GM12878 (cell line): ENCODE measurements around the gene TYROBP. TPM values are rescaled to one million over a fixed set of nuclear protein-coding genes. Genes with fewer than 3 reads are reported as not detected.

Experiments
- ATAC-seq: fragments of 200-7000 bp; cut with Tn5 transposase; 3 replicates; pipeline ENCODE4 v1.9.1; 2020; ENCODE audit warnings: mild to moderate bottlenecking, moderate library complexity
- BruUV-seq: library from RNA; stranded (reverse); fragments of 400-500 nt; replicated peaks from 2 replicates; lab custom pipeline; 2021; lab: Mats Ljungman, UMichigan
- CTCF ChIA-PET: fragments of 300-600 bp; sonication (Branson Sonifier 250); formaldehyde crosslinking; extraction: SDS; loops from one replicate; lab custom pipeline; 2021; ENCODE audit warnings: inconsistent platforms; lab: Yijun Ruan, JAX
- POLR2A ChIA-PET: fragments of 350-600 bp; formaldehyde crosslinking; extraction: SDS; loops from one replicate; lab custom pipeline; 2021; ENCODE audit warnings: inconsistent platforms; lab: Charles Lee
- RAD21 ChIA-PET: fragments of 300-600 bp; sonication (Branson Sonifier 250); formaldehyde crosslinking; loops from one replicate; lab custom pipeline; 2023; ENCODE audit warnings: antibody characterized with exemption; ENCODE audit not compliant: unreplicated experiment; lab: Charles Lee
- SMC1A ChIA-PET: fragments of 300-600 bp; sonication (Branson Sonifier 250); formaldehyde crosslinking; loops from one replicate; lab custom pipeline; 2023; ENCODE audit not compliant: unreplicated experiment, uncharacterized antibody; lab: Charles Lee
- DNase-seq: peaks from one replicate; pipeline ENCODE4 v3.0.0-alpha.2; 2011; ENCODE audit warnings: low read depth, low spot score
- FAIRE-seq: peaks from 3 replicates; lab custom pipeline; 2011; peaks lifted over from hg19 to GRCh38; lab: Jason Lieb, UNC
- H2AFZ ChIP-seq: 2 replicates; pipeline ENCODE4 v1.6.0; 2011; ENCODE audit warnings: low read depth, low read length, control low read depth; ENCODE audit not compliant: control insufficient read depth
- H3K27ac ChIP-seq: 2 replicates; pipeline ENCODE4 v1.5.1; 2011; ENCODE audit warnings: control low read depth; ENCODE audit not compliant: control insufficient read depth, insufficient read depth
- H3K27me3 ChIP-seq, 2 experiments: replicated peaks in 1 of 2; 2 replicates each; pipeline versions ENCODE4 v1.6.0 to v1.6.1; 2011; ENCODE audit warnings: low read length in 1 of 2; ENCODE audit not compliant: control insufficient read depth in 2 of 2, insufficient read depth in 2 of 2
- H3K36me3 ChIP-seq, 2 experiments: 2 replicates each; pipeline ENCODE4 v1.5.1; 2011; ENCODE audit warnings: low read length in 1 of 2; ENCODE audit not compliant: control insufficient read depth in 2 of 2, insufficient read depth in 2 of 2
- H3K4me1 ChIP-seq: 2 replicates; pipeline ENCODE4 v1.6.1; 2011; ENCODE audit warnings: mild to moderate bottlenecking, low read length, moderate library complexity, mixed read lengths; ENCODE audit not compliant: control insufficient read depth, insufficient read depth
- H3K4me2 ChIP-seq: 2 replicates; pipeline ENCODE4 v1.6.0; 2011; ENCODE audit warnings: control low read depth; ENCODE audit not compliant: control insufficient read depth, insufficient read depth
- H3K4me3 ChIP-seq: fragments of 200-600 bp; sonication (generic); 2 replicates; pipeline ENCODE4 v1.5.1; 2016
- H3K79me2 ChIP-seq: 2 replicates; pipeline ENCODE4 v1.6.0; 2011; ENCODE audit warnings: low read length; ENCODE audit not compliant: control insufficient read depth, insufficient read depth
- H3K9ac ChIP-seq: 2 replicates; pipeline ENCODE4 v1.8.0; 2011; ENCODE audit warnings: low read length, control low read depth, mixed read lengths; ENCODE audit not compliant: control insufficient read depth, insufficient read depth
- H3K9me3 ChIP-seq: replicated peaks from 3 replicates; pipeline ENCODE4 v1.5.1; 2011; ENCODE audit warnings: mild to moderate bottlenecking, low read length; ENCODE audit not compliant: control insufficient read depth, insufficient read depth
- H4K20me1 ChIP-seq: 2 replicates; pipeline ENCODE4 v1.6.0; 2011; ENCODE audit not compliant: control insufficient read depth, insufficient read depth
- BHLHE40 ChIP-seq, 2 experiments: fragments of 450-650 bp in 1 of 2; IDR thresholded peaks; 2 replicates each; pipeline ENCODE4 v1.6.1; 2011 to 2017; ENCODE audit warnings: low read depth in 2 of 2, borderline replicate concordance in 1 of 2, improper control_type of control experiment in 1 of 2, low read length in 1 of 2, mild to moderate bottlenecking in 1 of 2
- BMI1 ChIP-seq: fragments of 450-650 bp; IDR thresholded peaks from 2 replicates; pipeline ENCODE4 v1.6.1; 2016; ENCODE audit warnings: mild to moderate bottlenecking, moderate library complexity, borderline replicate concordance
- CREB1 ChIP-seq: IDR thresholded peaks from 2 replicates; pipeline ENCODE4 v1.6.1; 2012; ENCODE audit warnings: low read depth, mild to moderate bottlenecking, inconsistent platforms
- EP300 ChIP-seq, 2 experiments: fragments of 150-350 bp in 1 of 2; IDR thresholded peaks; 2 replicates each; pipeline ENCODE4 v1.6.1; 2011 to 2012; ENCODE audit warnings: low read depth in 2 of 2, low read length in 2 of 2, borderline replicate concordance in 1 of 2, improper control_type of control experiment in 1 of 2, inconsistent platforms in 1 of 2; ENCODE audit not compliant: control insufficient read depth in 1 of 2
- FOXK2 ChIP-seq: fragments of 450-650 bp; IDR thresholded peaks from 2 replicates; pipeline ENCODE4 v1.6.1; 2017; ENCODE audit warnings: mild to moderate bottlenecking, moderate library complexity
- FOXM1 ChIP-seq: IDR thresholded peaks from 2 replicates; pipeline ENCODE4 v1.6.1; 2012; ENCODE audit warnings: low read depth, mild to moderate bottlenecking, inconsistent platforms, low read length, moderate library complexity
- MEF2B ChIP-seq: fragments of 450-650 bp; IDR thresholded peaks from 2 replicates; pipeline ENCODE4 v1.6.1; 2018; ENCODE audit warnings: mild to moderate bottlenecking, moderate library complexity; ENCODE audit not compliant: partially characterized antibody, poor library complexity, severe bottlenecking
- NBN ChIP-seq: fragments of 450-650 bp; IDR thresholded peaks from 2 replicates; pipeline ENCODE4 v1.6.1; 2016
- NR2F1 ChIP-seq: fragments of 450-650 bp; conservative IDR thresholded peaks from 2 replicates; pipeline ENCODE4 v1.6.1; 2017; ENCODE audit warnings: mild to moderate bottlenecking
- RAD51 ChIP-seq: fragments of 450-650 bp; IDR thresholded peaks from 2 replicates; pipeline ENCODE4 v1.6.1; 2016; ENCODE audit warnings: moderate library complexity, mild to moderate bottlenecking, inconsistent platforms
- RB1 ChIP-seq: fragments of 450-650 bp; formaldehyde crosslinking; IDR thresholded peaks from 2 replicates; pipeline ENCODE4 v1.6.1; 2017; ENCODE audit warnings: mild to moderate bottlenecking, borderline replicate concordance
- RUNX3 ChIP-seq: IDR thresholded peaks from 2 replicates; pipeline ENCODE4 v1.6.1; 2012; ENCODE audit warnings: low read length, inconsistent platforms
- SP1 ChIP-seq: IDR thresholded peaks from one replicate; pipeline ENCODE4 v1.6.1; 2011; ENCODE audit warnings: low read depth, low read length
- STAT3 ChIP-seq: IDR thresholded peaks from 2 replicates; pipeline ENCODE4 v1.6.1; 2011; ENCODE audit warnings: low read depth, low read length, improper control_type of control experiment
- ZNF274 ChIP-seq: IDR thresholded peaks from one replicate; pipeline ENCODE4 v1.8.0; 2011; ENCODE audit not compliant: insufficient read length, insufficient read depth
- ZNF384 ChIP-seq: IDR thresholded peaks from 2 replicates; pipeline ENCODE4 v1.6.1; 2012; ENCODE audit warnings: low read depth, mild to moderate bottlenecking, low read length, improper control_type of control experiment, borderline replicate concordance
- ZNF622 ChIP-seq: fragments of 450-650 bp; IDR thresholded peaks from 2 replicates; pipeline ENCODE4 v1.6.1; 2017; ENCODE audit warnings: mild to moderate bottlenecking, inconsistent platforms
- WGBS: methylation state at CpG from one replicate; pipeline ENCODE4 v1.1.6; 2016; ENCODE audit warnings: low lambda C conversion rate; ENCODE audit not compliant: insufficient replicate concordance, insufficient coverage; ENCODE audit errors: missing lambda C conversion rate; 5-methylcytosine and 5-hydroxymethylcytosine counted together
- in situ Hi-C: fragments of 300-500 bp; cut with MboI; formaldehyde crosslinking; loops from 9 replicates; pipeline ENCODE4 v1.14.3; 2018; ENCODE audit warnings: mixed read lengths
- intact Hi-C: fragments of 100-400 bp; cut with micrococcal nuclease; formaldehyde crosslinking; loops from one replicate; pipeline ENCODE4 v1.14.2; 2022; ENCODE audit not compliant: unreplicated experiment
- polyA plus RNA-seq, 11 experiments: library from polyadenylated mRNA; depleted of rRNA in 4 of 11; unstranded in 6 of 11; stranded (reverse) in 5 of 11; fragments of >200 nt; fragmentation: Nextera tagmentation in 4 of 11; fragmentation: Illumina TruSeq in 1 of 11; extraction: Ambion mirVana in 4 of 11; extraction: Trizol in 1 of 11; gene quantifications; 1 replicate in 1 of 11; 2 replicates in 10 of 11; pipeline versions ENCODE4 v1.2.1 to v1.2.3, GENCODE V29; 2011 to 2016; ENCODE audit warnings: inconsistent platforms in 2 of 11, missing spikeins in 2 of 11, low read depth in 1 of 11
- total RNA-seq, 4 experiments: library from RNA; depleted of rRNA in 3 of 4; stranded (reverse); fragments of >200 nt in 3 of 4; fragmentation: Illumina TruSeq in 1 of 4; extraction: Trizol in 1 of 4; gene quantifications; 2 replicates each; pipeline versions ENCODE4 v1.2.1 to v1.2.3, GENCODE V29; 2013 to 2021
- TF ChIP-seq, protein P1 (sequence below): IDR thresholded peaks from 2 replicates; pipeline ENCODE4 v1.6.1; 2012; ENCODE audit warnings: low read length, inconsistent platforms
- TF ChIP-seq, protein P2 (sequence below): fragments of 450-650 bp; IDR thresholded peaks from 2 replicates; pipeline ENCODE4 v1.6.1; 2018; ENCODE audit warnings: mild to moderate bottlenecking, low read depth, moderate library complexity; ENCODE audit not compliant: partially characterized antibody
- TF ChIP-seq, protein P3 (sequence below): IDR thresholded peaks from 2 replicates; pipeline ENCODE4 v1.6.1; 2011; ENCODE audit warnings: borderline replicate concordance, low read depth, mild to moderate bottlenecking, moderate library complexity, mixed read lengths, low read length; ENCODE audit not compliant: insufficient read depth; ENCODE audit errors: extremely low read length

The TYROBP gene
- total and polyA plus RNA-seq, 10 of the 15 experiments (the other 5 are each of a cell fraction or from before 2014, with no cell fraction given): 0.33 to 2.4 (median 0.58) TPM; not detected in 2

DNA sequence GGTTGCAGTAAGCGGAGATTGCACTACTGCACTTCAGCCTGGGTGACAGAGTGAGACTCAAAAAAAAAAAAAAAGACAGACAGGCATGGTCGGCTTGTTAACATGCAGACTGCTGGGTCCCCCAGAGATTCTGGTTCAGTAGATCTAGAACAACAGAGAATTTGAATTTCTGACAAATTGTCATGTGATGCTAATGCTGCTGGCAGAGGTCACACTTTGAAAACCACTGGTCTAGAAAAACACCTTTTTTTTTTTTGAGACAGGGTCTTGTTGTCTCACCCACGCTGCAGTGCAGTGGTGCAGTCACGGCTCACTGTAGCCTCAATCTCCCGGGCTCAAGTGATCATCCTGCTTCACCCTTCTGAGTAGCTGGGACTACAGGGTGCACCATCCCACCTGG, 20.4 kb upstream of the TYROBP start:
- ChIA-PET RAD21 (interaction anchor here (1.1 to 3.8 kb wide), 5 partner anchors 15 to 187 kb away, joined by 3 to 37 read pairs (median 4); partner anchors contain the start of gene NFKBID), POLR2A (interaction anchor here (1.1 to 4.3 kb wide), 8 partner anchors 14 to 234 kb away, joined by 3 to 48 read pairs (median 4); partner anchors contain the start of gene NFKBID), CTCF (interaction anchor here (1.6 to 7.0 kb wide), 3 partner anchors 12 to 46 kb away, joined by 3 to 145 read pairs (median 13); no protein-coding TSS in a partner anchor), SMC1A (interaction anchor here (0.6 to 4.5 kb wide), 8 partner anchors 13 to 418 kb away, joined by 3 to 90 read pairs (median 5); partner anchors contain the start of gene LIN37)
- Histone ChIP-seq H4K20me1 (no peaks in the 10 kb centered on the region), H3K4me1 (peaks cover 15% of the 10 kb centered on the region), H3K36me3 (no peaks in the 10 kb centered on the region), H3K27ac (no peak overlapping the region), H2AFZ (peak overlapping the region; percentile 54), H3K27me3 (no peaks in the 10 kb centered on the region), H3K4me2 (peak overlapping the region; percentile 59), H3K79me2 (no peaks in the 10 kb centered on the region), H3K4me3 (no peak overlapping the region), H3K9me3 (peaks cover 5% of the 10 kb centered on the region; the same call in 2 of the 3 replicates), H3K9ac (no peak overlapping the region)
- intact Hi-C loops: no loop called here
- BruUV-seq: no TSS peak
- ATAC-seq (no peak), FAIRE-seq (no peak), DNase-seq (no peak)
- in situ Hi-C loops: no loop called here
- WGBS: 13% methylated on average over 5 of the region's 5 CpGs
- peak; percentile 66 for TF ChIP-seq NR2F1
- no peak for TF ChIP-seq EP300 (IDR thresholded peaks at IDR 0.05; ENCODE audit: borderline replicate concordance in 1 of 2, control insufficient read depth in 1 of 2, low read depth in 2 of 2, low read length in 2 of 2)
- TF ChIP-seq, protein P1, sequence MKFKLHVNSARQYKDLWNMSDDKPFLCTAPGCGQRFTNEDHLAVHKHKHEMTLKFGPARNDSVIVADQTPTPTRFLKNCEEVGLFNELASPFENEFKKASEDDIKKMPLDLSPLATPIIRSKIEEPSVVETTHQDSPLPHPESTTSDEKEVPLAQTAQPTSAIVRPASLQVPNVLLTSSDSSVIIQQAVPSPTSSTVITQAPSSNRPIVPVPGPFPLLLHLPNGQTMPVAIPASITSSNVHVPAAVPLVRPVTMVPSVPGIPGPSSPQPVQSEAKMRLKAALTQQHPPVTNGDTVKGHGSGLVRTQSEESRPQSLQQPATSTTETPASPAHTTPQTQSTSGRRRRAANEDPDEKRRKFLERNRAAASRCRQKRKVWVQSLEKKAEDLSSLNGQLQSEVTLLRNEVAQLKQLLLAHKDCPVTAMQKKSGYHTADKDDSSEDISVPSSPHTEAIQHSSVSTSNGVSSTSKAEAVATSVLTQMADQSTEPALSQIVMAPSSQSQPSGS: no peak
- TF ChIP-seq MEF2B: peak; percentile 17
- TF ChIP-seq FOXM1: no peak
- TF ChIP-seq CREB1: no peak
- no peak for TF ChIP-seq ZNF274
- TF ChIP-seq RUNX3: peak; percentile 34; the same call in 1 of the 2 replicates
- no peak for TF ChIP-seq STAT3
- TF ChIP-seq NBN: peak; percentile 45; the same call in 1 of the 2 replicates
- no peak for TF ChIP-seq RB1
- TF ChIP-seq, protein P2, sequence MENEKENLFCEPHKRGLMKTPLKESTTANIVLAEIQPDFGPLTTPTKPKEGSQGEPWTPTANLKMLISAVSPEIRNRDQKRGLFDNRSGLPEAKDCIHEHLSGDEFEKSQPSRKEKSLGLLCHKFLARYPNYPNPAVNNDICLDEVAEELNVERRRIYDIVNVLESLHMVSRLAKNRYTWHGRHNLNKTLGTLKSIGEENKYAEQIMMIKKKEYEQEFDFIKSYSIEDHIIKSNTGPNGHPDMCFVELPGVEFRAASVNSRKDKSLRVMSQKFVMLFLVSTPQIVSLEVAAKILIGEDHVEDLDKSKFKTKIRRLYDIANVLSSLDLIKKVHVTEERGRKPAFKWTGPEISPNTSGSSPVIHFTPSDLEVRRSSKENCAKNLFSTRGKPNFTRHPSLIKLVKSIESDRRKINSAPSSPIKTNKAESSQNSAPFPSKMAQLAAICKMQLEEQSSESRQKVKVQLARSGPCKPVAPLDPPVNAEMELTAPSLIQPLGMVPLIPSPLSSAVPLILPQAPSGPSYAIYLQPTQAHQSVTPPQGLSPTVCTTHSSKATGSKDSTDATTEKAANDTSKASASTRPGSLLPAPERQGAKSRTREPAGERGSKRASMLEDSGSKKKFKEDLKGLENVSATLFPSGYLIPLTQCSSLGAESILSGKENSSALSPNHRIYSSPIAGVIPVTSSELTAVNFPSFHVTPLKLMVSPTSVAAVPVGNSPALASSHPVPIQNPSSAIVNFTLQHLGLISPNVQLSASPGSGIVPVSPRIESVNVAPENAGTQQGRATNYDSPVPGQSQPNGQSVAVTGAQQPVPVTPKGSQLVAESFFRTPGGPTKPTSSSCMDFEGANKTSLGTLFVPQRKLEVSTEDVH: peak; percentile 23
- no peak for TF ChIP-seq SP1
- TF ChIP-seq, protein P3, sequence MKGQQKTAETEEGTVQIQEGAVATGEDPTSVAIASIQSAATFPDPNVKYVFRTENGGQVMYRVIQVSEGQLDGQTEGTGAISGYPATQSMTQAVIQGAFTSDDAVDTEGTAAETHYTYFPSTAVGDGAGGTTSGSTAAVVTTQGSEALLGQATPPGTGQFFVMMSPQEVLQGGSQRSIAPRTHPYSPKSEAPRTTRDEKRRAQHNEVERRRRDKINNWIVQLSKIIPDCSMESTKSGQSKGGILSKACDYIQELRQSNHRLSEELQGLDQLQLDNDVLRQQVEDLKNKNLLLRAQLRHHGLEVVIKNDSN: no peak
- peak; percentile 77 to 80 for TF ChIP-seq BHLHE40 (IDR thresholded peaks at IDR 0.05; ENCODE audit: borderline replicate concordance in 1 of 2, low read depth in 2 of 2, low read length in 1 of 2)
- TF ChIP-seq FOXK2: no peak
- peak; percentile 87 for TF ChIP-seq RAD51
- TF ChIP-seq ZNF622: no peak
- TF ChIP-seq BMI1: no peak
- TF ChIP-seq ZNF384: peak; percentile 71; the same call in 1 of the 2 replicates
